NCI-H526 treated with DMSO at 0.1 percent for 48 hours (cell line): ENCODE results near the gene IFIT1B.

ENCODE experiments used
- DNase-seq: peaks from one replicate; lab custom pipeline; 2025; lab: John Stamatoyannopoulos, UW

The IFIT1B gene

GRCh38 chr10:89413398-89413912, 35.6 kb downstream of the IFIT1B start:
- DNase-seq: no peak

GRCh38 chr10:89414146-89414878, 36.5 kb downstream of the IFIT1B start, which contains the start of gene IFIT5:
TSS of gene IFIT5 (plus strand) at chr10:89414568. CDS start at chr10:89414799, 231 bp downstream.
- peak; percentile 56 for DNase-seq

- peak; percentile 15 for DNase-seq
These were observed 37.3 kb downstream of the IFIT1B start for GRCh38 chr10:89414879-89415821.

GRCh38 chr10:89416465-89416864, 38.6 kb downstream of the IFIT1B start:
- no peak for DNase-seq

GRCh38 chr10:89419548-89419947, 41.7 kb downstream of the IFIT1B start:
- DNase-seq: no peak

GRCh38 chr10:89421018-89421476, 43.2 kb downstream of the IFIT1B start:
- DNase-seq: no peak

- no peak for DNase-seq
These were observed 47.1 kb downstream of the IFIT1B start for GRCh38 chr10:89425000-89425399.

- DNase-seq: no peak
These were observed 48.5 kb downstream of the IFIT1B start for GRCh38 chr10:89426230-89426868.

GRCh38 chr10:89427629-89428028, 49.8 kb downstream of the IFIT1B start:
- DNase-seq: no peak

- DNase-seq: no peak
These were observed 51.0 kb downstream of the IFIT1B start for GRCh38 chr10:89428877-89429276.

GRCh38 chr10:89431977-89432376, 54.1 kb downstream of the IFIT1B start:
- DNase-seq: no peak
